GM21526 (cell line): ENCODE data around the gene RECQL5.

Experiments
- ATAC-seq: cut with Tn5 transposase; IDR thresholded peaks from one replicate; pipeline ENCODE4 v1.9.1; 2021; ENCODE audit warnings: moderate library complexity; ENCODE audit not compliant: unreplicated experiment, low FRiP score

The RECQL5 gene

GRCh38 chr17:75689441-75689873 is 22.5 kb upstream of the RECQL5 start:
- peak; percentile 44 for ATAC-seq

DNA sequence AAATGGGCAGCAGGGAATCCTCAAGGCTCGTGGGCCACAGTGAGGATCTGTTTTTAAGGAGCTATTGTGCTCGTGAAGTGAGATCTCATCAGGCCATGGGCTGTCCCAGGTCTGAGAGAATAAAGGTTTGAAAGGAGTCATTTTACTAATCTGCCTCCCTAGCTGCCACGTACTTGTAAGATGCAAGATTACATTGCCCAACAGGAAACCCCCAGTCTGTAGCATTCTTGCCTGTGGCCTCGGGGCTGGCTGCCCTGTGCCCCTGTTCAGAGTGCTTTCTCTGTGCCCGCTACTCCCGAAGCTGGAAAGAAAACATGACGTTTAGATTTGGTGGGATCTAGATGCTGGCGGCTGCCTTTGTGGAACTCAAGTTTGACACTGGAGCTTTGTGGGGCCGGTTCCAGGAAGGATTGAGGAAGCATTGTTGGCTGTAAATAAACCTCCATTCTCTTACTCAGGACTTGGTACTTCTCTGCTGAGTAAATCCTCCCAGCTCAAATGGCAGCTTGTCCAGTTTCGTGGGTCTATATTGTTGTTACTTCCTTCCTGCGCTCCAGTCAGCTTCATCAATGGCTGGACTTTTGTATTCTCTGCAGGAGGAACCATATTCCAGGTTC is 21.4 kb upstream of the RECQL5 start:
- ATAC-seq = no peak

- ATAC-seq = no peak
Observed at GRCh38 chr17:75685499-75685898, 18.5 kb upstream of the RECQL5 start.

DNA sequence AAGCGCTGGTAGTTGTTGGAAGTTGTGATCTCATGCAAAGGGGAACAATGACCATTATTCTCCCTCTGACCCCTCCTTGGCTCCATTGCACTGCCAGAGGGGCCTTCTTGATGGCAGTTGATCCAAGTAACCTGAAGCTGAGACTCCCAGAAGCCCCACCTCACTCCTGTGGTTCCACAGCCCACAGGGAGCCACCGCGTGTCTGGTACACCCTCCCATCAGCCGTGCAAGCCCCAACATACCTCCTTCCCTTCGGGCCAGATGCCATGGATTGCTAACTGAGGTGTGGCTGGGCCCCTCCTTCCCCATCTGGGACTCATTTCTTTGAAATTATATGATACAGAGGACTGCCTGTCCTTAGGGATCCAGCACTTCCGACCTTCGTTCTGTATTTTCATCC is 18.0 kb upstream of the RECQL5 start:
- no peak for ATAC-seq

DNA sequence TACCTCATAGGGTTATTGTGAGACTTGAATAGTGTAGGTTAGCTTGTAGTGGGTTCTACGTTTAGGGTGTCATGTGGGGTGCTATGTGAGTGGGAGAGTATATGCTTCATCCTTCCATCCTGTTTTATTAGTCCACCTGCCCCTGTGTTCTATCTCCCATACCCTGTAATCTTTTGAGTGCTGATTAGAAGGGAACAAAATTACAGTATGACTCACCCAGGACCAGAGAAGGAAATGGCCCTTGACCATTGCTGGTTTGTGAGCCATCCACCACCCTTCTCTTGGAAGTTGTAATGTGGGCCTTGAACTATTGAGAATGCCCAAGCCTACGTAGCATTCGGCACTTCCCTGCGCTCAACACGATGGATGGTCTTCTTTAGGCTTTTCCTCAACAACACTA is 17.3 kb upstream of the RECQL5 start:
- ATAC-seq = no peak

DNA sequence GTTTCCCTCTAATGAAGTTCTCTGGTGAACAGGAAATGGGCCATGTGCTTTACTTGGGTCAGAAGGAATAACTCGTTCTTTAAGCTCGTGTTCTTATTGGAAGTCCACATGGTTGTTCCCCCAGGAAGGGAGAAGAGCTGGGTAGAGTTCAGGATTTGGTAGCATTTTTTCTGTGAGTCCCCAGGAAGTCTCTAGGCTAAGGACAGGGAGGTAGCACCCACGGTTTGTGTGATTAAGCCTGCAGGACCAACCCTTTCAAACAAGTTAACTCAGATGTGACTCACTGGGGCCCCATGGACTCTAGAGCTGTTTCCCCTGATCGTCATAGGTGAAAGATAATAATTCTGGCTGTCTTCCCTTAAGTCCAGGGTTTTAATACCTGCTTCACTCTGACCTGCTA is 16.6 kb upstream of the RECQL5 start:
- ATAC-seq = no peak

GRCh38 chr17:75681289-75681688 is 14.3 kb upstream of the RECQL5 start:
- no peak for ATAC-seq

GRCh38 chr17:75680431-75680830 is 13.5 kb upstream of the RECQL5 start:
- ATAC-seq = no peak

DNA sequence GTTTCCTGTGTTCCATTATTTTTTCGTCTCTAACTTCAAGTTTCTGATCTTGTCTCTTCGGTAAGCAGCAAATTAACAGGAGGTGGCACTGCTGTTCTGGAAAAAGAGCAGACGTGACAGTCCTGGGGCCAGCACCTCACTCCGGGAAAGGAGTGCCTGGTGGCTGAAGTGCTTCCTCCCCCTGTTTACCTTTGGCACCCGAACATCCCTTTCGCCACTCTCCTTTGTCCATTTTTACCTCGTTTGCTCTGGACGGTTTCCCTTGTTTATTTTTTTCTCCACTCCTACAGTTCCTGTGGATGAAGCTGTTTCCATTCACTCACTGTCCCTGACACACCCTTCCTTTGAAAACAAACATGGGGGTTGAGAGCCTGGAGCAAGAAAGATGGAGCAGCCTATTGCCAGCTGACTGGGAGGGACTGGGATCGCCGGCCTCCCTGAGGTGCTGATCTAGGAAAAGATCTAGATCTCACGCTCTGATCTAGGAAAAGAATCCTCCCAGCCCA is 12.8 kb upstream of the RECQL5 start:
- no peak for ATAC-seq

DNA sequence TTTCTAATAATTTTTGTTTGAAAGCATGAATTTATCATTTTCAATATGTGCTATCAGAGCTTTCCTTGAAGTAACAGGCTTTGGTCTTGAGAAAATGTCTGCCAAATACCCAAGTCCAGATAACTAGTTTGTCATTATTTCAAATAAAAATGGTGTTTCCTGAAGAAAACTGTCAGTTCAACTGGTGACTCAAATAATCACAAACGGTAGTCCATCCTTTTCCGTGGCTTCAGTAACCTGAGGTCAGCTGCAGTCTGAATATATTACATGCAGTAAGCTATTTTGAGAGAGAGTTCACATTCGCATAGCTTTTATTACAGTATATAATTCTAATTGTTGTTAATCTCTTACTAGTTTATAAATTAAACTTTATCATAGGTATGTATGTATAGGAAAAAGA is 9.5 kb upstream of the RECQL5 start:
- ATAC-seq = no peak

DNA sequence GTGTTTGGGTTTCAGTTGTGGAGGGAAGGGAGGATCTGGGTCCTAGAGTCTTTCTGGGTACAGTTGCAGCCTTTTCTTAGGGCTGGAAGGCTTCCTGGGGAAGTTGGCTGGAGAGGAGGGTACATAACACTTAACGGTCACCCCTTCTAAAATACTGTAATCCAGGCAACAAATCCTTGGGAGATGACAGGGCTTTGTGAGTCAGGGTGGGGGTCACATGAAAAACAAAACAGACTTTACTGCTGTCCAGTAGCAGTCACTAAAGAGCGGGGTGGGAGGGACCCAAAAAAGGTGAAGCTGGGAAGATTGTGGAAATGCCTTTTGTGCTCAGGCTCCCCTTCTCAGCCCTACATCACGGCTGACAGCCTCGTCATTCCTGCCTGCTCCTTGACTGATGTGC is 6.5 kb upstream of the RECQL5 start:
- no peak for ATAC-seq

DNA sequence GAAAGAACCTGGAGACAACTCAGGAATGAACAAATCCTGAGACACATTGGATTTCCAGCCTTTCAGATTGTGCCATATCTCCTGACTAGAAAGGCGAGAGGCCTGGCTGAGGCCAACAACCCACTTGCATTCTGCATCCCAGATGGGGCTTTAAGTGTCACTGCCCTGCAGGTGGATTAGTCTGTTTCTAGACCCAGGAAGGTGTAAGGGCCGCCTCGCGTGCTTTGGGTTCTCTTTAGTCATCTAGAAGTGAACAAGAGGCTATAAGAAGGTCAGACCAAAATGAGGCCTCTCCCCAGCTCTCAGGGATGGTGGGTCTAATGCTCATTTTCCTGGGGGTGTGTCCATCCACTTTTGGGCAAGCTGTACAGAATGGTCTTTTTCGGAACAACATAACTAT is 5.1 kb upstream of the RECQL5 start:
- no peak for ATAC-seq

DNA sequence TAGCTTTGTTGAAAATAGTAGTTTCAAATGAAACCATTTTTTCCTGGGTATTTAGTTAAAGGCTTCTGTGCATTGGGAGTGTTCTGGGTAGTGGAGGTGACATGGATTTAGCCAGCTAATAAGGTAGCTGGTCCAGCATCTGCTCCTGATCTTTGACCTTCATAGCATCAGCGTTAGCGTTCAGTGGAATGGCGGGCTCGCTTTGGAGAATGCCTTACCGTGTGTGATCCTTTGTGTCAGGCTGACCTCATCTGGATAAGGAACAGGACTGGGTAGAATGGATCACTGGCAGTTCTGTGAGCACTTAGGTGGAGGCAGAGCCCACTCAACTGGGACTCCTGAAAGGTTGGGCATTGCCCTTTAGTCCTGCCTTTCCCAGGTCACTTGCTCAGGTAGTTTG is 3.9 kb upstream of the RECQL5 start:
- no peak for ATAC-seq

- ATAC-seq = no peak
Observed at GRCh38 chr17:75668489-75668888, 1.5 kb upstream of the RECQL5 start.

DNA sequence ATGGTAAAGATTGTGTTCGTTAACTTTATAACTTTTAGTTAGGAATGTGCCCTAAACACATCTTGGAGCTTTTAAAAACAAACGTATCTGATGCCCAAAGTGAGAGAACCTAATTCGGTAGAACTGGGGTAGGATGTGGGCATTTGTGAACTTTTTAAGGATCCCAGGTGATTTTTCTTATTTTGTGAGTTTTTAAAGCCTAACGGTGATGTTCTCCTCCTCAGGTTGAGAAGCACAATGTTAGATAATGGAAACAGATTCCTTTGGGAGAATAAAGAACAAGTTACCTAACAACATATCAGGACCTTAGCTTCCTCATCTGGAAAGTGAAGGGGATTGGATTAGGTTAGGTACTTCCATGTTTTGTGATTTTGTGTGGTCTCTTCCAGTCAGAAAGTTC is 871 bp upstream of the RECQL5 start:
- no peak for ATAC-seq

GRCh38 chr17:75665981-75666380 is 973 bp downstream of the RECQL5 start:
- no peak for ATAC-seq

- ATAC-seq = peak; percentile 65
Observed at GRCh38 chr17:75664099-75664549, 2.8 kb downstream of the RECQL5 start.

- ATAC-seq = no peak
Observed at GRCh38 chr17:75662511-75662910, 4.4 kb downstream of the RECQL5 start.

DNA sequence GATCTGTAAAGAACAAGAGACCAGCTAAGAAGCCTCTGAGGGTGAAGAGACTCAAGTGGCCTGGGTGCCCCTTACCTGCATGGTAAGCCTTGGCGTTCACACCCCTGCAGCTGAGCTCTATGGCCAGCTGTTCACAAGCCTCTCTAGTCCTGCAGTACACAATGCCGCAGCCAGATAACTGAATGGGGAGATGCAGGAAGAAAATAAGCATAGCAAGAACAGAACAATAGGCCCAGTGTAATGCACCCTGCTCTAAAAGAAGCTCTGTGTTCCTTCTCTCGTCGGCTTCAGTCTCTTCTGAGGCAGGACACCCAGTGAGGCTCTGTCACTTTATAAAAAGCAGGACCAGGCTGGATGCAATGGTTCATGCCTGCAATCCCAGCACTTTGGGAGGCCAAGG is 5.4 kb downstream of the RECQL5 start:
- ATAC-seq = no peak

DNA sequence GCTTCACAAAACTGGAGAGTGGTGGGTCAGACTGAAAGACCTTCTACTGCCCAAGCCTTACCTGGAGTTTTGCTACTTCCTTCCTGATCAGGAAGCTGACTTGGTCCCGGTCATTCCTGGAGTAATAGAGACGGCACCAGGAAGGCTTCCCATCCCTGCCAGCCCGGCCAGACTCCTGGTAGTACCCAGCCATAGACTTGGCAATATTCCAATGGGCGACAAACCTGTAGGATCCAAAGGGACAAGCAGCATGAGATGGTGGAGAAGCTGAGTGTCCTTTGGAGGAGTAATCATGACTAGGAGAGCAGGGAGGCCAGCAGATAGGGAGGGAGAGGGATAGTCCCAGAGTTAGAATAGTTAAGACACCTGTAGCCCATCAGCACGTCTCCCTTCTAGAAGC is 8.7 kb downstream of the RECQL5 start:
- no peak for ATAC-seq

DNA sequence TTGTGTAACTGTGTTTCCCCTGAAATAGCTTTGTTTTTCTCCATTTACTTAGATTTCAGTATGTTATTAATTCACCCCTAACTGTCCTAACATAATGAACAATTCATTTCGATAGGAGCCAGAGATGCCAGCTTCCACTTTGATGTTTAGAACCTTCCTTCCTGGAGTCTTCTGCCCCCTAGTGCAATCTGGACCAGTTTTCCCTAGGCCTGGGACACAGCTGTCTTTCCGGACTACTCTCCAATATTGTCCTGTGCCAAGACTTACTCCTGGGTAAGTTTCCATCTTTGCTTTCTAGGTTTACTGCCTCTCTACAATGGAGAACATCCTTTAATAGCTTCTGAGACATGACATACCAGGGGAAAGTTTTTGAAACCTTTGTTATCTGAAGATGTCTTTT is 12.8 kb downstream of the RECQL5 start:
- no peak for ATAC-seq

DNA sequence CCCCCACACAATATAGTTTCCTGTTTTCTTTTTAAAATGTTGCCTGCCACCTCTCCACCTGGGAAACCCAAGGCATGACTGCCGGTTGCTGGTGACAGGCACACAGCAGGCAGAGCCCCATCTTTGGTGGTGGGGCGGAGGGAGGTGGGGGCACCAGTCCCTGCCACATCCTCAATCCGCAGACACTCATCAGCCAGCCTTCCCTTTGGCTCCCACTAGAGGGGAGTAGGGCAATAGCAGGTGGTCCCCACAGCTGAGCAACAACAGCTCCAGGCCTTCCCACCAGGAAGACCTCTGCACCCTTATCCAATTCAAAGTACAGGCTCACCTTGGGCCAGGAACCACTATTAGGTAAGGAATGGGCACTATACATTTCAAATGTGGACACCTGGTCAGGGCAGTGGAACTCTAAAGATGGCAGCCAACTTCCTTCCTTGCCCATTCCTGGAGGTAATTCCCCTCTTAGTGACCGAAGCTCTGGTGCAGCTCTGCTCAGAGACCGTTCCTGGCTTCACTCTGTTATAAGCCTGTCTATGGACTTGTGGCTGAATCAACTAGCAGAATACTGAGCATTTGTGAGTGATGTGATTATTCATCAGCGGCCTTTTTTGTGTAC is 13.9 kb downstream of the RECQL5 start:
- ATAC-seq = no peak
